GM21576 (cell line): ENCODE results near the gene F10.

Source experiments
- ATAC-seq: cut with Tn5 transposase; IDR thresholded peaks from one replicate; pipeline ENCODE4 v1.9.1; 2021; ENCODE audit warnings: mild to moderate bottlenecking, moderate library complexity; ENCODE audit not compliant: unreplicated experiment

F10 gene

DNA sequence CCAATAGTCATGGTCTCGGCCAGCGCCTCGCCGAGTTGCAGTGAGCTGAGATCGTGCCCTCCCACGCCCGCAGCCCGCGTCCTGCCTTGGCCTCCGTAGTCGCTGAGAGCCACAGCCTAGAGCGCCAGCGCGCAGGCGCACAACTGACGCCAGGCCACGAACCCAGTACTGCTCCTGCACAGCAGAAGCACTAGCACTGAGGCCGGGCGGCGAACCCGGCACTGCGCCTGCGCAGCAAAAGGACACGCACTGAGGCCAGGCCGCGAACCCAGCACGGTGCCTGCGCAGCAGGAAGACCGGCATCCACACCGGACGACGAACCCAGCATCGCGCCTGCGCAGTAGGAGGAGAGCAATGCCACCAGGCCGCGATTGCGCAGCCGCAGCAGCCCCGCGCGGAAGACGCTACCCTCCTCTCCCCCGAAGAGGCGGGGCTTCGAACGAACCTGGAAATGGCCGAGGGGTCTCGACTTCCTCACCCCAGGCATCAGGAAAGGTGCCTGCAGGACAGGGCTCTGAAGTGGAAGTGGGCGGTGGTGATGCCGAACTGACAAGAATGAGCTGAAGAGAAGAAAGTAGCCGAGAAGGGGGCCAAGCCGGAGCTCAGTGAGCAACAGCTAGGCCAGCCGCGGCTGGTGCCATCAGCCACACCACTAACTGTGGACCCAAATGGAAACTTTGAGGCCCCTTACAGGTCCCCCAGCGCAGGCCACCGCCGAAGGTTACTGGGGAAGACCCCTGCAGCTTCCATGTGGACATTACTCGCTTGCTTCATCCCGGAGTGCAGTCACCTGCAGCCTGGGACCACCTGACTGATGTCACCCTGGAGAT, 7.5 kb downstream of the F10 start:
- no peak for ATAC-seq

DNA sequence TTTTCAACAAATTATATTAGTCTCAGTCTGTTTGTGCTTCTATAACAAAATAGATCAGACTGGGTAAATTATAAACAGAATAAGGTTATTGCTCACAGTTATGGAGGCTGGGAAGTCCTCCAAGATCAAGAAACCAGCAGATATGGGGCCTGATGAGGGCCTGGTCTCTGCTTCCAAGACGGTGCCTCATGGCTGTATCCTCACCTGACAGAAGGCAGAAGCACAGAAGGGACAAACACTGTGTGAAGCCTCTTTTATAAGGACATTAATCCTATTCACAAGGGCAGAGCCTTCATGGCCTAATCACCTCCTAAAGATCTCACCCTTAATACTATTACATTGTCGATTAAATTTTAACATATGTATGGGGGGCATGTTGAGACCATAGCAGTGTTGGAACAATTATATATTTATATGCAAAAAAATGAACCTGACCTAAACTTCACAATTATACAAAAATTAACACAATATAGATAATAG, 12.7 kb downstream of the F10 start:
- ATAC-seq, result no peak

DNA sequence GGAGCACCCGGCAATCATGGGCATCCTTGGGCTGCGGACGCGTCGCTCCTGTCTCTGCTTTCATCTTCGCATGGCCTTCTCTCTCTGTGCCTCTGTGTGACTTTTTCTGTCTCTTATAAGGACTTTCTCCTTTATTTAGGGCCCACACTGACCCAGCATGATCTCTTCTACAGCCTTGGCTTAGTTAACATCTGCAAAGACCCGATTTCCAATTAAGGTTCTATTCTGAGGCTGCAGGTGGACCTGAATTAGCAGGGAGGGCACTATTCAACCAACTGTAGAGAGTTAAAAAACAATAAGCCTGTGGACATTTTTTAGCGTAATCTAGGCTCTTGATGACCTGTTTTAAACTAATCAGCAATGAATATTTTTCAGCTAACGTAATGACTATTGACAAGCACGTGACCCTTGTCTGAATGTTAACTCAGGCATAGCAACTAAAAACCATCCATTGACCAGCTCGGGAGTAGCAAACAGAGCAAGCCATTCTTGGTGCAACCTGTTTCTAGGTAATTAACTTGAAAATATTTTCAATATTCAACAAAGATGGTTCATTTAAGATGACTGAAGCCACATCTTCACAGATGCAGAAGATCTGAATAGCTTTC, 15.2 kb downstream of the F10 start:
- no peak for ATAC-seq

DNA sequence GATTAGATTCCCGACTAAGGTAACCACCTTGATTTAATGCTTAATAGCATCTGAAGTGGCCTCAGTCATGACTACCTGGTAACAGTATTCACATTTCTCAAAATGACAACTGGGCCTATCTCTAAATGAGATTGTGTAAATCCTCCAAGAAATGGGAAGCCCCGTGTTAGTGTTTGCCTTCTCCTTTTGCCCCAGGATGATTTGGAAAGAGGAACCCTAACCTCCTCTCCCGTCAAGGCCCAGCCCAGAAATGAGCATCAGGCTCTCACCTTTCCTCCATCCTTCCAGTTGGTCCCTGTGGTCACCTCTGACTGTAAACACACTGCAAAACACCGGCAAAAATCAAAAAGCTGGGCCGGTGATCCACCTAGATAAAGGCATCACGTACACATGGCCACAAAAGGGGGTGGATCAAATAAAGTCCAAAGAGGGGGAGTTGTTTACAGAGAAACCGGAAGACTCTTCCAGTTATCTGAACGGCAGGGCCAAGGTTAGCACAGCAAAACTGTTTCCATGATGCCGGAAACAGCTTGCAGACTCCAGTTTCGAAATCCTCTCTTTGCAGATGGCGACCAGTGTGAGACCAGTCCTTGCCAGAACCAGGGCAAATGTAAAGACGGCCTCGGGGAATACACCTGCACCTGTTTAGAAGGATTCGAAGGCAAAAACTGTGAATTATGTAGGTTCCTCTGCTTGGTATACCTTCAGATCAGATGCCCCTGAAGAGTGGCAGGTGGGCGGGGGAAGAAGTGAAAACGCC, 16.4 kb downstream of the F10 start:
- no peak for ATAC-seq

DNA sequence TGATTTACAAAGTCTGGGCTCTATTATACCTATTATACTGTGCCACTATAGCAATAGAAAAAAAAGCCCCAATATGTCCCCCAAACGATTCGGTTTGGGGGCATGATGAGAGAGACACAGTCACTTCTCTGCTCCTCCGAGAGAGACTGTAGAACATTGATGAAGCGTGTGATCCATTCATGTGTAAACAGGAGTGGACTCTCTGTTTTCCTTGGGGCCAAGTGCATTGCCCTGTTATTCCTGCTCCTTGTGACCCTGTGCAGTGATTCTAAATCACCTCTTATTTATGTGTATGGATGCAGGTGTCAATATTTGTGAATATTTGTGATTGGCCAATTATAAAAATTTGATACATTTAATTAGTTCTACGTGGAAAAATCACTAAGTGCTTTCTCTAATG, 17.0 kb downstream of the F10 start:
- ATAC-seq, result no peak

DNA sequence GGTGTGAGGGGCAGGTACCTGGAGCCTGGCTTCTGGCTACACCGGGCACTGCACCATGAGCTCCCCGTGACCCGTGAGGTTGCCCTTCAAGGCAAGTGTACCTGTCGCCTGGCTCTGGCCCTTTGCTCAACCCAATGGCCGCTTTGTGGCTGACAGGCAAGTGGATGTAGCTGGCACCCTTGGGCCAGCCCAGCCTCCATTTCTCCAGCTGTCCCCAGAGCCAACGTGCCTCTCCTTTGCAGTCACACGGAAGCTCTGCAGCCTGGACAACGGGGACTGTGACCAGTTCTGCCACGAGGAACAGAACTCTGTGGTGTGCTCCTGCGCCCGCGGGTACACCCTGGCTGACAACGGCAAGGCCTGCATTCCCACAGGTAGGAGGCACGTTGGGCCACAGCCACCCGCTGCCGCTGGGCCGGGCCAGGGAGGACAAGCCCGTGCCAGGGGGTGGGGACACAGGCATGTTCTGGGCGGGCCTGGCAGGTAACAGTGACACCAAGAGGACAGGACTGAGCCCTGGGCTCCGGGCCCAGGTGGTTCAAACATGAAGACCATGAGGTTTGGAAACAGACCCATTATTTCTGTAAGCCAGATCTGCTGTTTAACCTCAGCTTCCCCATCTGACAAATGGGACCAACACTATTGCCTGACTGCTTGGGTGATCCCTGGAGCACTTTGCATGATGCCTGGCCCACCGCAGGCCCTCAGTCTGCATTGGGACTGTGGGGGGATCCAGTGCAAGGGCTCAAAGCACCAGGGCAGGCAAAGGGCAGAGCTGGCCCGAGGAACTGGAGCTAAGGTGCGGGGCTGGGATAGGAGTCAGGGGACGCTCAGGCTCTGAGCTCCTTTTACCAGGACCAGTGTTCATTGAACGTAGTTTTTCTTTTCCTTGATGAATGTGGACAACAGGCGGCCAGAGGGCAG, 18.3 kb downstream of the F10 start:
- no peak for ATAC-seq

DNA sequence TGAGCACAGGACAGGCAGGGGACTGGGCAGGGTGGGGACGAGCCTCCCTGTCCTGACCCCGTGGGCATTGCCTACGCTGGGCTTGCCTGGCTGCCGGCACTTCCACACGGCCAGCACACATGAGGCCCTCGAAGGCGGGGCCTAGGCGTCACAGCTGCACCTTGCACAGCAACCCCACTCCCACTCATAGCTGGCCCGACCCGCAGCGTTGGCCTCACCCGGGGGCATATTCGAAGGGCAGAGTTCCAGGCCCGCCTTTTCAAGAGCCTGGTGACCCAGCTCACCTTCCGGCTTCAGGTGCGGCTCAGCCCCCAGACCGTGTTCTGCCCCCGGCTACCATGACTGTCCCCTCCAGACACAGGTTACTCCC, 19.0 kb downstream of the F10 start:
- ATAC-seq, result no peak

DNA sequence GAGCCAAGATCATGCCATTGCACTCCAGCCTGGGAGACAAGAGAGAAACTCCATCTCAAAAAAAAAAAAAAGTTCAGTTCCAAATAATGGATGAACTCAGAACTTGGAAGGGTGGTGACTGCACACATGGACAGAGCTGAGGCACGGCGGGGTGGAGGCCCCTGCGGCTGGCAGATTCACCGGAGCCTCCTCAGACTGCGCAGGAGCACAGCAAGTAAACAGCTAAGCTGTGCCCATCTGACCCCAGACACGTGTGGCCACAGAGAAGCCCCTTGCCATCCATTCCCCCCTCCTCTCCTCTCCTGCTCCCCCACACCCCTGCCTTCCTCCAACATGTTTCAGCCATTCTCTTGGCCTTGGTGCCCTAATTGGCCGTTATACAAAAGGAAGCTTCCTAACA, 20.3 kb downstream of the F10 start:
- ATAC-seq, result no peak

DNA sequence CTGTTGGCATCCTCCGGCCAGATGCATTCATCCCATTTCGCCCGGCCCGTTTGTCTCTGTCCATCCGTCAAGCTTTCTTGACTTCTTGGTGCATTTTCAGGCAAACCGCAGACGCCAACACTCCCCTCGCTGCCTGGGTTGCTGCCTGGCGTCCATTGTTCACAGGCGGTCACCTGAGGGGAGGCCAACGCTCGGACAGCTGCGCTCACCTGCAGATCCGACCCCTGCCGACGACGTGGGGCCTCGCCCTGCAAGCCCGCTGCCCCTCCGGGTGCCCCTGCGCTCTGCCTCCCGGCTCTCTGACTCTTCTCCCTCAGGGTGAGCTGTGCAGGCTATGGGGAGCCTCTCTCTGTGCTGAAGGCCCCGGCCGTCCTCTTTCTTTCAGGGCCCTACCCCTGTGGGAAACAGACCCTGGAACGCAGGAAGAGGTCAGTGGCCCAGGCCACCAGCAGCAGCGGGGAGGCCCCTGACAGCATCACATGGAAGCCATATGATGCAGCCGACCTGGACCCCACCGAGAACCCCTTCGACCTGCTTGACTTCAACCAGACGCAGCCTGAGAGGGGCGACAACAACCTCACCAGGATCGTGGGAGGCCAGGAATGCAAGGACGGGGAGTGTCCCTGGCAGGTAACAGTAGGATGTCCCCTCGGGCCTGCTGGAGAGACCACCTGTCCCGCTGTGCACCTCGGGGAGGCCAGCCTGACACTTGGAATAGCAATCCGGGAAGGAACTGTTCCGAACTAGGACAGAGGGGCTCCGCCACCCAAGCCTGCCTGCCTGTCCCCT, 21.1 kb downstream of the F10 start:
- no peak for ATAC-seq

DNA sequence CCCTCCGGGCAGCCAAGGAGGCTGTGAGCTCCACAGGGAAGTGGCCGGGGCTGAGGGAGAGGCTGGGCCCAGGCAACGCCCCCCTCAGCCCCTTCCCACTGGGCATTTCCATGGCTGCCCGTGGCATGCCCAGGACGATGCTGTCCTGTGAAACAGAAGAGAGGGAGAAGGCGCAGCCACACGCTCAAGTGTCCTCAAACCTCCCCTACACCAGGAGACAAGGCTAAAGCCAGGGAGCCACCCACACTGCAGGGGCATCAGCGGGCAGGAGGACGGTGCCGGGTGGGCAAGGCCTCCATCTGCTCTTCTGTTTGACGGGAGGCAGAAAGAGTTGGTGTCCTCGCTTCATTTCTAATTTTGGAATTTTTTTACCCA, 21.6 kb downstream of the F10 start:
- no peak for ATAC-seq

DNA sequence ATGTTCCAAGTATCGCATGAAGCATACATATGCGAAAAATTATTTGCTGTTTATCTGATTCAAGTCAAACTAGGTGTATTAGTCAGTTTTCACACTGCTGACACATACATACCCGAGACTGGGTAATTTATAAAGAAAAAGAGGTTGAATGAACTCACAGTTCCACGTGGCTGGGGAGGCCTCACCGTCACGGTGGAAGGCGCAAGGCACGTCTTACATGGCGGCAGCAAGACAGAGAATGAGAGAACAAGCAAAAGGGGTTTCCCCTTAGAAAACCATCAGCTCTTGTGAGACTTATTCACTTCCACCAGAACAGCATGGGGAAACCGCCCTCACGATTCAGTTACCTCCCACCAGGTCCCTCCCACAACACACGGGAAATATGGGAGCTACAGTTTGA, 22.9 kb downstream of the F10 start:
- ATAC-seq, result no peak

DNA sequence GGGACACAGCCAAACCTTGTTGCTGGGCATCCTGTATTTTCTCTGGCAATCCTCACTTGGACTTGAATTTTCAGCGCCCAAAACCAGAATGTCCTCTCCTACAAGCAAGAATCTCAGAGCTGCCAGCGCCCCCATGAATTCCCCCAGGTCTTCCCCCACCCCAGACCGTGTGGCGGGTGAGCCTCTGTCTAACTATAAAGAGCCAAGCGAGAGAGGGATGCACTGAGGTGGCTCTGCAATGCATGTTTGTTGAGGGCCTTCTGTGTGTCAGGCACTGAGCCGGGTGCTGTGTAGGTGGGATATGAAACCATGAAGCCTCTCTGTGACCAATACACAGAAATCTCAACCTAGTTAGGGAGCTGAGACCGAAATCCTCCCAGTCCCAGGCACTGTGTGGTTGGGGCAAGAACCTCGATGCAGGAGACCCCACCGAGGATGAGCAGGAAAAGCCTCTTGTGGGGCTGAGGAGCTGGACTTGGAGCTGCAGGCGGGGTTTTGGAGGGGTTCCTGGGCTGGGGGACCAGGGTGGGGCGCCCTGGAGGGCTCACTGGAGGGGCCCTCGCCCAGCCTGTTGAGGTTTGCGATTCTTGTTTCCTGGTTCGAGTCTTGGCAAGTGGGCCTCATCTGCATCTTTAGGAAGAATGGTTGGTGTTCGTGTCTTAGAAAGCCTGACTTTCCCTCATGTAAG, 23.5 kb downstream of the F10 start:
- no peak for ATAC-seq

DNA sequence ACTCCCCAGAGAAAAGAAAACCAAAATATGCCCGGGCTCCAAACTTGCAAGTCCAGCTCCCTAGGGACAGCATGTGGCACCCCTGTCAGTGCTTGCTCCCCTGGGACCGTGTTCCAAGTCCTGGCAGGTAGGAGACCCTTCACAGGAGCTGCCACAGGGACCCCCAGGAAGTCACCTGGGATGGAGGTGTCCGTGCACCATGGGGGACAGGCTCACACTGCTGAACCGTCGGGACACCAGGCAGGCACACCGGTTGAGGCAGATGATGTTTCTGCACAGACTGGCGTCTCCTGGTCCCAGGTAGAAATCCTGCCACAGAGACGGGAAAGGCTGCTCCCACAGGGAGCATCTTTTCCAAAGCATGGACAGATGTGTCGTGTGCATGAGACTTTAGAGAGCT, 24.2 kb downstream of the F10 start:
- ATAC-seq, result no peak

DNA sequence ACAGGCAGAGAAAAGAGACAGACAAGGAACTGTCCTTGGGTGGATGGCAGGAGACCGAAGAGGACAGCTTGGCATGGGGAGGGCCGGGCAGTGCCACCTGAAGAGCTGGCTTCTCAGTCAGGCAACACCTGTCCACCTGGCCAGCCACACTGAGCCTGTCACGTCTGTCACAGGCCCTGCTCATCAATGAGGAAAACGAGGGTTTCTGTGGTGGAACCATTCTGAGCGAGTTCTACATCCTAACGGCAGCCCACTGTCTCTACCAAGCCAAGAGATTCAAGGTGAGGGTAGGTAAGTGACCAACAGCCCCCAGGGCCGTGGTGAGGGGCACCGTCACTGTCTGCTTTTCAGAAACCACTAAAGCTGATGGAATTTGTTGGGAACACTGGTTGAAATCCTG, 24.6 kb downstream of the F10 start:
- no peak for ATAC-seq

DNA sequence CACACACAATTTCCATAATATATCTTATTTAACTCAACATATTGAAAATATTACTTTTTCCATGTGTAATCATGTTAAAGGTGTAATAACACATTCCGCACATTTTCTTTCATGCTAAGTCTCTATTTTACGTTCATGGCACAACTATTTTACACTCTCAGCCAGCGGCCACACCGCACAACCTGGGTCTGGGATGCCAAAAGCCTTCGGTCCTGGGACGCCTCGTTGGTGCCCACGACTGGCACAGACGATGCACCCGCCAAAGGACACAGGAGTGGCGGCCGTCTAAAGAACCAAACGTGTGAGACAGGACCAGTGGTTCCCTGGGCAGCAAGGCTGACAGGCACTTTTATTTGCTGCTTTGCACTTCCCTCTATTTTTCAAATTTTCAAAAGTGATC, 25.8 kb downstream of the F10 start:
- no peak for ATAC-seq

DNA sequence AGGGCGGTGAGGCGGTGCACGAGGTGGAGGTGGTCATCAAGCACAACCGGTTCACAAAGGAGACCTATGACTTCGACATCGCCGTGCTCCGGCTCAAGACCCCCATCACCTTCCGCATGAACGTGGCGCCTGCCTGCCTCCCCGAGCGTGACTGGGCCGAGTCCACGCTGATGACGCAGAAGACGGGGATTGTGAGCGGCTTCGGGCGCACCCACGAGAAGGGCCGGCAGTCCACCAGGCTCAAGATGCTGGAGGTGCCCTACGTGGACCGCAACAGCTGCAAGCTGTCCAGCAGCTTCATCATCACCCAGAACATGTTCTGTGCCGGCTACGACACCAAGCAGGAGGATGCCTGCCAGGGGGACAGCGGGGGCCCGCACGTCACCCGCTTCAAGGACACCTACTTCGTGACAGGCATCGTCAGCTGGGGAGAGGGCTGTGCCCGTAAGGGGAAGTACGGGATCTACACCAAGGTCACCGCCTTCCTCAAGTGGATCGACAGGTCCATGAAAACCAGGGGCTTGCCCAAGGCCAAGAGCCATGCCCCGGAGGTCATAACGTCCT, 26.4 kb downstream of the F10 start:
- ATAC-seq, result no peak

DNA sequence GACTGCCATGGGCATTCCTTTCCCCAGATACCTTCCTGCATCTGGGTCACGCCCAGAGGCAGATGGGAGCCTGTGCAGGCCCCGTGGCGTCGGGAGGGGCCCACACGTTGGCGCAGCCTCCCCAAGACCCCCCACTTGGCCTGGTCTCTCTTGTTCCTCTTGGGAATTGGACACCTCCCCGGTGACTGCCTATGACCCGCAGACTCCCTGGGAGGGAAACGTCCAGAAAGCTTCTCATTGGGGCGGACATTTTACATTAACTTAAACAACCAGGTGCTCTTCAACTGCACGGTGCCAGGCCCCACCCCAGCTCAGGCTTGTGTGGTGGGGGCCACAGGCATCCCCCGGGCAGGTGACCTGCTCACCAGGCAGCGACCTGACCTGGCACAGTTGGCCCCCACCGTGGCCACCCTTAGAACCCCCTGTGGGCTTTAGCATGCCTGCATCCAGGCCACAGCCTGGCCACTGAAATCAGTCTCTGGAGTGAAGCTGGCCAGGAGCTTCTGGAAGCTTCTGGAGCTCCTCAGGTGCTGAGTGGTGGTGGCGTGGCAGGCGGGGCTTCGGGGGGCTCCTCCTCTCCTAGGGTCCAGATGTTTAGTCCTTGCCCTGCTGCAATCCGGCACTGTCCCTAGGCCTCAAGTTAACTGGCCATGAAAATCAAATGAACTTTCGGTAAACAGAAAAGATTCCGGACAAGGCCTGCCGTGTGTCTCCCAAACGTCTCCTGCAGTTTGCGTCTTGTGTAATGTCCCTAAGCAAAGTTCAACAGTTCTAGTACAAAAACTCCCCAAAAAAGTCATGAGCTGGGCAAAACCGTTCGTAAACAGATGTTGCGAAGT, 27.3 kb downstream of the F10 start:
- ATAC-seq, result no peak
